SHP77 (cell line): ENCODE results near the gene TEX13D.

Experiments
- DNase-seq, 2 experiments: peaks; one replicate each; lab custom pipeline; 2025; lab: John Stamatoyannopoulos, UW

Gene TEX13D

GRCh38 chrX:124348182-124348581, 15.7 kb downstream of the TEX13D start:
- DNase-seq, result no peak

GRCh38 chrX:124348885-124349453, 16.5 kb downstream of the TEX13D start:
- no peak for DNase-seq

GRCh38 chrX:124354648-124355047, 22.2 kb downstream of the TEX13D start:
- DNase-seq, result no peak

GRCh38 chrX:124358800-124359383, 26.4 kb downstream of the TEX13D start:
- no peak for DNase-seq

- no peak for DNase-seq
Measured at GRCh38 chrX:124362072-124362471, 29.6 kb downstream of the TEX13D start.

- DNase-seq, result no peak
Measured at GRCh38 chrX:124362761-124363160, 30.3 kb downstream of the TEX13D start.

- no peak for DNase-seq
Measured at GRCh38 chrX:124369722-124370121, 37.3 kb downstream of the TEX13D start.

- no peak for DNase-seq
Measured at GRCh38 chrX:124373348-124373747, 40.9 kb downstream of the TEX13D start.

- no peak for DNase-seq
Measured at GRCh38 chrX:124378643-124379042, 46.2 kb downstream of the TEX13D start.

- DNase-seq, result no peak
Measured at GRCh38 chrX:124383354-124383753, 50.9 kb downstream of the TEX13D start.

GRCh38 chrX:124386401-124386800, 53.9 kb downstream of the TEX13D start:
- no peak for DNase-seq
